ENCODE data around the gene VPS37D.

- no peak for TF ChIP-seq NFIC (IDR thresholded peaks at IDR 0.05)
- TF ChIP-seq MAX (IDR thresholded peaks at IDR 0.05) = no peak
- TF ChIP-seq CREB1 (IDR thresholded peaks at IDR 0.05; ENCODE audit: low read depth) = no peak
- no peak for TF ChIP-seq REST (IDR thresholded peaks at IDR 0.05; ENCODE audit: low read depth)
- no peak for TF ChIP-seq YY1 (IDR thresholded peaks at IDR 0.05; ENCODE audit: low read depth)
- no peak for TF ChIP-seq TEAD4 (IDR thresholded peaks at IDR 0.05)
- TF ChIP-seq USF1 (IDR thresholded peaks at IDR 0.05) = no peak
Measured at GRCh38 chr7:73669858-73670385, 2.3 kb downstream of the VPS37D start.

Data from Ishikawa (cell line).